A549 (cell line): Measurements from ENCODE around the gene VIPR2.

Experiments used
- CTCF ChIP-seq: fragments of >200 bp; sonication (Bioruptor Twin); formaldehyde crosslinking; IDR thresholded peaks from 3 replicates; pipeline ENCODE4 v1.5.1; 2016
- E2F6 ChIP-seq: IDR thresholded peaks from 2 replicates; pipeline ENCODE4 v1.6.1; 2012; ENCODE audit warnings: low read depth, borderline replicate concordance
- EHMT2 ChIP-seq: fragments of 200-600 bp; sonication (generic); IDR thresholded peaks from 2 replicates; pipeline ENCODE4 v1.6.1; 2016; ENCODE audit warnings: antibody characterized with exemption, low read depth, mild to moderate bottlenecking, moderate library complexity
- EP300 ChIP-seq, 2 experiments: fragments of >200 bp; sonication (Bioruptor Twin); formaldehyde crosslinking; IDR thresholded peaks; 2 replicates in 1 of 2; 3 replicates in 1 of 2; pipeline ENCODE4 v1.6.1; 2016 to 2017
- HMGXB4 ChIP-seq: fragments of 250-450 bp; sonication (Bioruptor Pico); IDR thresholded peaks from 2 replicates; pipeline ENCODE4 v1.5.0; 2021; ENCODE audit warnings: mild to moderate bottlenecking, moderate library complexity, borderline replicate concordance
- MAX ChIP-seq: IDR thresholded peaks from 2 replicates; pipeline ENCODE4 v1.6.1; 2012
- MYC ChIP-seq: IDR thresholded peaks from 2 replicates; pipeline ENCODE4 v1.6.1; 2012; ENCODE audit warnings: mild to moderate bottlenecking, inconsistent platforms, low read length, improper control_type of control experiment, borderline replicate concordance
- NR3C1 ChIP-seq: fragments of >200 bp; sonication (Bioruptor Twin); formaldehyde crosslinking; IDR thresholded peaks from 3 replicates; pipeline ENCODE4 v1.6.1; 2017
- POLR2A ChIP-seq: IDR thresholded peaks from 2 replicates; pipeline ENCODE4 v1.6.1; 2012; ENCODE audit warnings: mild to moderate bottlenecking, low read length
- RAD21 ChIP-seq, 2 experiments: fragments of >200 bp in 1 of 2; sonication (Bioruptor Twin) in 1 of 2; formaldehyde crosslinking in 1 of 2; IDR thresholded peaks in 1 of 2; conservative IDR thresholded peaks in 1 of 2; 2 replicates in 1 of 2; 3 replicates in 1 of 2; pipeline ENCODE4 v1.6.1; 2012 to 2018; ENCODE audit warnings: inconsistent platforms in 1 of 2
- RARB ChIP-seq: fragments of 250-450 bp; sonication (Bioruptor Pico); IDR thresholded peaks from 2 replicates; pipeline ENCODE4 v1.8.0; 2021; ENCODE audit warnings: mild to moderate bottlenecking, moderate library complexity
- REST ChIP-seq: fragments of 200-600 bp; sonication (generic); IDR thresholded peaks from 2 replicates; pipeline ENCODE4 v1.6.1; 2016; ENCODE audit warnings: antibody characterized with exemption, mild to moderate bottlenecking, moderate library complexity
- USF2 ChIP-seq: fragments of 450-650 bp; IDR thresholded peaks from 2 replicates; pipeline ENCODE4 v1.6.1; 2014; ENCODE audit warnings: antibody characterized with exemption

- TF ChIP-seq POLR2A (no peak), MYC (no peak), REST (no peak), RARB (CRISPR knock-in tag) (no peak), EP300 (IDR thresholded peaks at IDR 0.05) (no peak), CTCF (no peak), RAD21 (conservative IDR thresholded peaks at IDR 0.05 in 1 of 2, IDR thresholded peaks at IDR 0.05 in 1 of 2) (no peak), MAX (no peak), USF2 (no peak), E2F6 (no peak), HMGXB4 (CRISPR knock-in tag) (no peak), NR3C1 (no peak), EHMT2 (no peak)
Observed at GRCh38 chr7:158985583-158985982, 159.1 kb downstream of the VIPR2 start.
